ENCODE results near the gene STIP1. TPM values are rescaled to one million over a fixed set of nuclear protein-coding genes. Genes with fewer than 3 reads are reported as not detected.
A peak's percentile ranks its signal among the peaks of the same experiment; 100 is the strongest.

Gene STIP1
- total RNA-seq, 1 donor from 2014 or later: 252 TPM

DNA sequence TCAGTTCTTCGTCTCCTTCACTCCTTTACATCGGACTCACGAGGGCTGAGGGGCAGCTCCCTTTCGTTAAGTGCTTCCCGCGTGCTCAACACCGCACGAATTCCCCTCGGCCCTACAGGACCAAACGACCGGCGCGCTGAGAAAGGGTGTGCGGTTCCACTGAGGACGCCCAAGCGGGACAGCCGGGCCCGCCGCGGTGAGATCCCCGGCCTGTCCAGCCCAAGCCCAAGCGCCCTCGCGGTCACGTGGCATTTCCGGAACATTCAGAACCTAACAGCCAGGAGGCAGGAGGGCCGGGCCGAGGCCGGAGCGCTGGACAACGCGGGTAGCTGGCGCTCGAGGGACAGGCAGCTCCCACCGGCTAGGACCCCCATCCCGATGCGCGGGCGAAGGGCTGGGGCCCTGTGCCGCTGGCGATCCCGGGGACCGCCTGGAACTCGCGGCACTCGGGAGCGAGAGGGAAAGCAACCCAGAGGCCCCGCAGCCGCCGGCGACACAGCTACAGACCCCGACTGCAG lies 737 bp upstream of the STIP1 start:
- H3K4me3 ChIP-seq: peak overlapping the region; percentile 62
- peak overlapping the region; percentile 99 for H3K4me3 Mint-ChIP-seq
- H3K36me3 Mint-ChIP-seq: peaks cover 9% of the 10 kb centered on the region
- H3K9me3 Mint-ChIP-seq: peaks cover 3% of the 10 kb centered on the region
- no peaks in the 10 kb centered on the region for H3K36me3 ChIP-seq
- H3K4me1 ChIP-seq: peaks cover 9% of the 10 kb centered on the region
- H3K27ac ChIP-seq: peak overlapping the region; percentile 84
- H3K4me2 ChIP-seq: peak overlapping the region; percentile 86
- peaks cover 29% of the 10 kb centered on the region for H3K79me2 ChIP-seq (ENCODE audit: low read depth)
- TF ChIP-seq EZH2 (IDR thresholded peaks at IDR 0.05): no peak
- TF ChIP-seq, protein P1, sequence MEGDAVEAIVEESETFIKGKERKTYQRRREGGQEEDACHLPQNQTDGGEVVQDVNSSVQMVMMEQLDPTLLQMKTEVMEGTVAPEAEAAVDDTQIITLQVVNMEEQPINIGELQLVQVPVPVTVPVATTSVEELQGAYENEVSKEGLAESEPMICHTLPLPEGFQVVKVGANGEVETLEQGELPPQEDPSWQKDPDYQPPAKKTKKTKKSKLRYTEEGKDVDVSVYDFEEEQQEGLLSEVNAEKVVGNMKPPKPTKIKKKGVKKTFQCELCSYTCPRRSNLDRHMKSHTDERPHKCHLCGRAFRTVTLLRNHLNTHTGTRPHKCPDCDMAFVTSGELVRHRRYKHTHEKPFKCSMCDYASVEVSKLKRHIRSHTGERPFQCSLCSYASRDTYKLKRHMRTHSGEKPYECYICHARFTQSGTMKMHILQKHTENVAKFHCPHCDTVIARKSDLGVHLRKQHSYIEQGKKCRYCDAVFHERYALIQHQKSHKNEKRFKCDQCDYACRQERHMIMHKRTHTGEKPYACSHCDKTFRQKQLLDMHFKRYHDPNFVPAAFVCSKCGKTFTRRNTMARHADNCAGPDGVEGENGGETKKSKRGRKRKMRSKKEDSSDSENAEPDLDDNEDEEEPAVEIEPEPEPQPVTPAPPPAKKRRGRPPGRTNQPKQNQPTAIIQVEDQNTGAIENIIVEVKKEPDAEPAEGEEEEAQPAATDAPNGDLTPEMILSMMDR (IDR thresholded peaks at IDR 0.05): peak; percentile 15
- H3F3A ChIP-seq (ENCODE audit: low read depth): peaks cover 33% of the 10 kb centered on the region
- no peak overlapping the region for H2AFZ ChIP-seq (replicated peaks)
- no peaks in the 10 kb centered on the region for H3K9me3 ChIP-seq (ENCODE audit: low read depth)
- H4K20me1 ChIP-seq (ENCODE audit: low read depth): peaks cover 19% of the 10 kb centered on the region
- H3K9ac ChIP-seq: peak overlapping the region; percentile 63
- H3K27ac Mint-ChIP-seq: peak overlapping the region; percentile 98
- H3K27me3 ChIP-seq: no peaks in the 10 kb centered on the region
- peaks cover 11% of the 10 kb centered on the region for H3K27me3 Mint-ChIP-seq (ENCODE audit: insufficient read depth, low read depth)
- no peak for DNase-seq (ENCODE audit: low spot score)
- peaks cover 42% of the 10 kb centered on the region for H3K4me1 Mint-ChIP-seq

DNA sequence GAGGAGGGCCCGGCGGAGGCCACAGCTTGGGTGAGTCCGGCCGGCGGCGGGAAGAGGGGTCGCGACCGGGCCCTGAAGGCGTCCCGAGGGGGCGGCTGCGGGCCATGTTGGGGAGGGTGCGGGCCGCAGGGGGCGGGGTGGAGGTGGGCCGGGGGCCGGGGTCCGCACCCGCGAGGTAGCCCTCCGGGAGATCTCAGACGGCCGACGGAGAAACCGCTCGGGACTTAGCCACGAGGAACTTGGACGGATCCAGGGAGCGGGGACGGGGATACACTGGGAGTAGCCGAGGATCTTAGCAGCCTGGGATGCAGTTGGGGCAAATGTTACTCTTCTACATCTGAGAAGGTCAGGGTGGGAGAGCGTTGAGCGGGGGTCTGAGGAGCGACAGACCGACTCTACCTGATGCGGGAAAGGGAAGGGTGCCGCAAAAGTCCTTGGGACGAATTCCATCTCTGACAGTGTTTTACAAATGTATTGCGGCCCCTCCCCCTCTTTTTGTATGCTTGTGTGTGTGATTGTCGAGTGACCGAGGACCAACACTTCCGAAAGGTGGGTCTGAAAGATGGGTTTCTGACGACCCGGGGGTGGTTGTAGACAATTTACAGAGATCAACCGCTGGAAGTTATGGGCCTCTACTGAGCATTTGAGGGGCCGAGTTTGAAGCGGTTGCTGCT lies 658 bp downstream of the STIP1 start:
- Histone ChIP-seq H3K4me3 (no peak overlapping the region), H3K27ac (peak overlapping the region; percentile 64), H3K27me3 (no peaks in the 10 kb centered on the region), H3K36me3 (no peaks in the 10 kb centered on the region), H3K9ac (no peak overlapping the region), H3K79me2 (ENCODE audit: low read depth) (peaks cover 29% of the 10 kb centered on the region), H3K9me3 (ENCODE audit: low read depth) (no peaks in the 10 kb centered on the region), H4K20me1 (ENCODE audit: low read depth) (peaks cover 13% of the 10 kb centered on the region), H3K4me2 (no peak overlapping the region), H2AFZ (replicated peaks) (no peak overlapping the region), H3F3A (ENCODE audit: low read depth) (peaks cover 32% of the 10 kb centered on the region), H3K4me1 (peaks cover 5% of the 10 kb centered on the region)
- Mint-ChIP-seq H3K27me3 (ENCODE audit: insufficient read depth, low read depth) (peaks cover 11% of the 10 kb centered on the region), H3K27ac (peak overlapping the region; percentile 90), H3K9me3 (peaks cover 3% of the 10 kb centered on the region), H3K4me3 (no peak overlapping the region), H3K36me3 (peaks cover 12% of the 10 kb centered on the region), H3K4me1 (peaks cover 34% of the 10 kb centered on the region)
- DNase-seq (ENCODE audit: low spot score): peak; percentile 32
- TF ChIP-seq EZH2 (IDR thresholded peaks at IDR 0.05) (no peak), EZH2phosphoT487 (IDR thresholded peaks at IDR 0.05) (no peak)
- TF ChIP-seq, protein P1 (IDR thresholded peaks at IDR 0.05): no peak

GRCh38 chr11:64192434-64192833 lies 6.5 kb downstream of the STIP1 start:
- no peak overlapping the region for H3K4me3 Mint-ChIP-seq
- no peak overlapping the region for H3K27ac Mint-ChIP-seq
- peaks cover 38% of the 10 kb centered on the region for H3K36me3 Mint-ChIP-seq
- DNase-seq (ENCODE audit: low spot score): no peak
- no peaks in the 10 kb centered on the region for H3K27me3 ChIP-seq
- H3K4me3 ChIP-seq: no peak overlapping the region
- peaks cover 5% of the 10 kb centered on the region for H3F3A ChIP-seq (ENCODE audit: low read depth)
- H3K36me3 ChIP-seq: peaks cover 12% of the 10 kb centered on the region
- peaks cover 11% of the 10 kb centered on the region for H3K79me2 ChIP-seq (ENCODE audit: low read depth)
- no peaks in the 10 kb centered on the region for H3K4me1 ChIP-seq
- H3K4me2 ChIP-seq: no peak overlapping the region
- H3K4me1 Mint-ChIP-seq: peaks cover 9% of the 10 kb centered on the region
- no peak overlapping the region for H3K9ac ChIP-seq
- no peaks in the 10 kb centered on the region for H3K9me3 Mint-ChIP-seq
- H2AFZ ChIP-seq (replicated peaks): no peak overlapping the region
- peaks cover 2% of the 10 kb centered on the region for H3K27me3 Mint-ChIP-seq (ENCODE audit: insufficient read depth, low read depth)
- TF ChIP-seq EZH2 (IDR thresholded peaks at IDR 0.05) (no peak), EZH2phosphoT487 (IDR thresholded peaks at IDR 0.05) (no peak)
- TF ChIP-seq, protein P1 (IDR thresholded peaks at IDR 0.05): no peak
- H3K27ac ChIP-seq: no peak overlapping the region
- no peaks in the 10 kb centered on the region for H3K9me3 ChIP-seq (ENCODE audit: low read depth)
- H4K20me1 ChIP-seq (ENCODE audit: low read depth): peaks cover 7% of the 10 kb centered on the region
